Psoas muscle (tissue), 8 donors: ENCODE measurements around the gene SUPT20HL1. TPM values are rescaled to one million over a fixed set of nuclear protein-coding genes. Genes with fewer than 3 reads are reported as not detected.
"Not testable (repeated sequence)": the region's sequence is repeated elsewhere in the genome, so short reads cannot be mapped to it uniquely, and the experiment has no call there.

Source experiments
- ATAC-seq, 4 donors: fragments of 200-7000 bp; cut with Tn5 transposase; one replicate each; pipeline ENCODE4 v1.9.1; 2020; ENCODE audit warnings: moderate library complexity in 3 of 4, mild to moderate bottlenecking in 2 of 4
- DNase-seq, 2 donors: peaks; one replicate each; pipeline ENCODE4 v3.0.0-alpha.2; 2020
- H3K27ac ChIP-seq: fragments of 200-600 bp; one replicate; pipeline ENCODE4 v1.8.0; 2022
- H3K27me3 ChIP-seq, 3 donors: fragments of 200-600 bp in 1 of 3; one replicate each; pipeline versions ENCODE4 v1.6.1 to v1.8.0; 2013 to 2022; ENCODE audit warnings: low read length in 2 of 3, mild to moderate bottlenecking in 2 of 3, moderate library complexity in 1 of 3; ENCODE audit not compliant: insufficient read depth in 3 of 3
- H3K36me3 ChIP-seq, 2 donors: fragments of 200-600 bp in 1 of 2; one replicate each; pipeline versions ENCODE4 v1.6.1 to v1.8.0; 2013 to 2022; ENCODE audit warnings: low read depth in 1 of 2, mild to moderate bottlenecking in 1 of 2, moderate library complexity in 1 of 2; ENCODE audit not compliant: insufficient read depth in 1 of 2
- H3K4me1 ChIP-seq: fragments of 200-600 bp; one replicate; pipeline ENCODE4 v1.8.0; 2022
- H3K4me3 ChIP-seq: fragments of 200-600 bp; one replicate; pipeline ENCODE4 v1.8.0; 2022; ENCODE audit warnings: mild to moderate bottlenecking
- H3K9me3 ChIP-seq: fragments of 200-600 bp; one replicate; pipeline ENCODE4 v1.8.0; 2022
- CTCF ChIP-seq: fragments of 200-600 bp; IDR thresholded peaks from one replicate; pipeline ENCODE4 v1.8.0; 2022; ENCODE audit warnings: antibody characterized with exemption
- WGBS, 3 donors: extraction: QIAGEN DNeasy Blood & Tissue Kit; methylation state at CpG; one replicate each; pipeline versions ENCODE4 v1.1.6 to v1.1.7; 2013; 5-methylcytosine and 5-hydroxymethylcytosine counted together
- intact Hi-C, 2 donors: fragments of 100-400 bp; cut with DNase I; formaldehyde crosslinking; loops; one replicate each; pipeline versions ENCODE4 v1.11.0 to v1.14.2; 2022
- long read RNA-seq, 2 donors: library from polyadenylated mRNA; unstranded; transcript quantifications; one replicate each; pipeline ENCODE4 v2.0.0, GENCODE V29; 2021
- polyA plus RNA-seq, 3 donors: library from polyadenylated mRNA; stranded (reverse); fragments of 200-250 nt; gene quantifications; one replicate each; pipeline ENCODE4 v1.2.3, GENCODE V29; 2013
- total RNA-seq, 4 donors: library from RNA; stranded (reverse); fragmentation: NEBNext Ultra II Directional in 2 of 4; extraction: Animal tissue kit (Norgen Biotek cat#: 25700) in 2 of 4; gene quantifications; one replicate each; pipeline versions ENCODE4 v1.2.1 to v1.2.4, GENCODE V29; 2021 to 2023
- donor health status: healthy with polysubstance abuse.
- donor health status: DM: no; HTN: no; CAD: no; lungs with moderate emphysema.
- donor health status: Bipolar disorder and iron deficiency.
- donor health status: healthy.
- donor health status: DM: yes; HTN: yes; CAD: no.
- donor health status: DM: no; HTN: no; CAD: no.
- donor health status: DM: no; HTN: no; CAD: no.
- donor health status: DM: yes; HTN: yes; CAD: no.

The SUPT20HL1 gene
- total RNA-seq (not detected), polyA plus RNA-seq (not detected)
- long read RNA-seq, donor 1, result 0 reads
- long read RNA-seq, donor 2, result 0 reads

- H3K9me3 ChIP-seq, result no peaks in the 10 kb centered on the region
- DNase-seq (no peak), ATAC-seq (no peak)
- 78 to 94% (median 82%) methylated on average over 3 of the region's 3 CpGs for WGBS, 3 donors
- no peak for TF ChIP-seq CTCF
- H3K4me1 ChIP-seq, result no peaks in the 10 kb centered on the region
- no peak within 1 kb of the TSS for H3K4me3 ChIP-seq
- no peak within 1 kb of the TSS for H3K27ac ChIP-seq
- peaks cover 0 to 7% (median 0%) of the 10 kb centered on the region in 3 donors for H3K27me3 ChIP-seq
- H3K36me3 ChIP-seq, result no peaks in the 10 kb centered on the region
- intact Hi-C loops, result no loop called here
Measured at GRCh38 chrX:24360272-24360671, at the start of gene SUPT20HL1. Gene SUPT20HL1 (plus strand): TSS chrX:24360639. CDS start chrX:24362761, 2,122 bp downstream.

GRCh38 chrX:24310916-24311315 lies 49.5 kb upstream of the SUPT20HL1 start:
- H3K9me3 ChIP-seq, H3K4me3 ChIP-seq, H3K36me3 ChIP-seq, intact Hi-C loops, H3K27ac ChIP-seq, DNase-seq, H3K4me1 ChIP-seq, ATAC-seq: not testable (repeated sequence)
- H3K27me3 ChIP-seq, result peaks cover 0 to 11% (median 0%) of the 10 kb centered on the region in 3 donors
- WGBS, 3 donors, result 71 to 79% (median 75%) methylated on average over 2 to 3 of the region's 3 CpGs

GRCh38 chrX:24311507-24312248 lies 48.8 kb upstream of the SUPT20HL1 start:
- DNase-seq, H3K4me3 ChIP-seq, H3K4me1 ChIP-seq, H3K27ac ChIP-seq, intact Hi-C loops, H3K9me3 ChIP-seq, H3K36me3 ChIP-seq, ATAC-seq: not testable (repeated sequence)
- 68 to 77% (median 74%) methylated on average over 13 to 21 of the region's 22 CpGs for WGBS, 3 donors
- H3K27me3 ChIP-seq, result peaks cover 0 to 18% (median 0%) of the 10 kb centered on the region in 3 donors

- 54 to 84% (median 72%) methylated on average over 2 to 6 of the region's 6 CpGs for WGBS, 3 donors
- H3K4me3 ChIP-seq, DNase-seq, intact Hi-C loops, H3K9me3 ChIP-seq, ATAC-seq, H3K36me3 ChIP-seq, H3K27ac ChIP-seq, H3K4me1 ChIP-seq: not testable (repeated sequence)
- H3K27me3 ChIP-seq, result peaks cover 0 to 20% (median 0%) of the 10 kb centered on the region in 3 donors
Measured at GRCh38 chrX:24312249-24312607, 48.2 kb upstream of the SUPT20HL1 start.

- no peak for TF ChIP-seq CTCF
- intact Hi-C loops, result no loop called here
- Histone ChIP-seq H3K4me3 (no peak within 1 kb of the TSS), H3K4me1 (no peaks in the 10 kb centered on the region), H3K36me3 (no peaks in the 10 kb centered on the region), H3K9me3 (no peaks in the 10 kb centered on the region), H3K27ac (no peak within 1 kb of the TSS), H3K27me3 (peaks cover 0 to 22% (median 0%) of the 10 kb centered on the region in 3 donors)
- WGBS, 3 donors, result 83 to 97% (median 97%) methylated on average over 39 of the region's 39 CpGs
- no peak for ATAC-seq
- DNase-seq, result no peak
Measured at GRCh38 chrX:24314019-24314635, 46.3 kb upstream of the SUPT20HL1 start, which contains the start of gene SUPT20HL2. Gene SUPT20HL2 (minus strand): TSS chrX:24314069. CDS start chrX:24313315, 754 bp downstream.

GRCh38 chrX:24316111-24316510 lies 44.3 kb upstream of the SUPT20HL1 start:
- H3K27ac ChIP-seq, result no peak overlapping the region
- peaks cover 0 to 22% (median 0%) of the 10 kb centered on the region in 3 donors for H3K27me3 ChIP-seq
- DNase-seq (no peak), ATAC-seq (no peak)
- H3K4me1 ChIP-seq, result no peaks in the 10 kb centered on the region
- H3K36me3 ChIP-seq, result no peaks in the 10 kb centered on the region
- intact Hi-C loops, result no loop called here
- no peaks in the 10 kb centered on the region for H3K9me3 ChIP-seq
- no peak overlapping the region for H3K4me3 ChIP-seq
- 67 to 100% (median 92%) methylated on average over 1 of the region's 1 CpG for WGBS, 3 donors
- TF ChIP-seq CTCF, result no peak
